Trophoblast cell (in vitro differentiated cells and primary cell): ENCODE measurements around the gene LZTS3.
"Not testable (repeated sequence)": the region's sequence is repeated elsewhere in the genome, so short reads cannot be mapped to it uniquely, and the experiment has no call there.

ENCODE experiments used
- DNase-seq, 2 donors: peaks; one replicate each; pipeline ENCODE4 v3.0.0-alpha.2; 2016
- H2AFZ ChIP-seq: 2 replicates; pipeline ENCODE4 v1.6.1; 2013; ENCODE audit warnings: low read length, moderate library complexity, mild to moderate bottlenecking; ENCODE audit not compliant: insufficient read depth, poor library complexity
- H2AK5ac ChIP-seq: 2 replicates; pipeline ENCODE4 v1.6.1; 2013; ENCODE audit warnings: mild to moderate bottlenecking, low read length
- H2BK120ac ChIP-seq: 2 replicates; pipeline ENCODE4 v1.6.1; 2013; ENCODE audit warnings: low read length, mild to moderate bottlenecking, moderate library complexity; ENCODE audit not compliant: insufficient read depth, poor library complexity
- H2BK12ac ChIP-seq: 2 replicates; pipeline ENCODE4 v1.6.1; 2013; ENCODE audit warnings: mild to moderate bottlenecking, low read length, moderate library complexity
- H2BK5ac ChIP-seq: 2 replicates; pipeline ENCODE4 v1.6.1; 2013; ENCODE audit warnings: low read length, low read depth, moderate library complexity, mild to moderate bottlenecking; ENCODE audit not compliant: poor library complexity
- H3K14ac ChIP-seq: 2 replicates; pipeline ENCODE4 v1.6.1; 2013; ENCODE audit warnings: mild to moderate bottlenecking, low read length
- H3K18ac ChIP-seq: 2 replicates; pipeline ENCODE4 v1.6.1; 2013; ENCODE audit warnings: mild to moderate bottlenecking, low read length
- H3K23ac ChIP-seq: 2 replicates; pipeline ENCODE4 v1.6.1; 2013; ENCODE audit warnings: low read length
- H3K27ac ChIP-seq: 2 replicates; pipeline ENCODE4 v1.5.1; 2013; ENCODE audit warnings: low read depth, mild to moderate bottlenecking, inconsistent platforms, low read length, moderate library complexity
- H3K27me3 ChIP-seq: 2 replicates; pipeline ENCODE4 v1.6.1; 2013; ENCODE audit warnings: inconsistent platforms, mild to moderate bottlenecking, low read length, moderate library complexity; ENCODE audit not compliant: insufficient read depth
- H3K36me3 ChIP-seq, 2 experiments: 1 replicate in 1 of 2; 2 replicates in 1 of 2; pipeline ENCODE4 v1.6.1; 2013; ENCODE audit warnings: low read length in 2 of 2, mild to moderate bottlenecking in 2 of 2, moderate library complexity in 1 of 2; ENCODE audit not compliant: insufficient read depth in 2 of 2, control insufficient read depth in 1 of 2
- H3K4ac ChIP-seq: 2 replicates; pipeline ENCODE4 v1.6.1; 2013; ENCODE audit warnings: low read depth, mild to moderate bottlenecking, low read length, moderate library complexity
- H3K4me1 ChIP-seq, 2 experiments: 1 replicate in 1 of 2; 2 replicates in 1 of 2; pipeline ENCODE4 v1.6.1; 2013; ENCODE audit warnings: low read length in 2 of 2, mild to moderate bottlenecking in 2 of 2, moderate library complexity in 1 of 2; ENCODE audit not compliant: insufficient read depth in 2 of 2, control insufficient read depth in 1 of 2
- H3K4me2 ChIP-seq: 2 replicates; pipeline ENCODE4 v1.6.1; 2013; ENCODE audit warnings: inconsistent platforms, mild to moderate bottlenecking, low read length, moderate library complexity
- H3K4me3 ChIP-seq: 2 replicates; pipeline ENCODE4 v1.5.1; 2013; ENCODE audit warnings: mild to moderate bottlenecking, low read depth, low read length, inconsistent platforms
- H3K79me1 ChIP-seq: one replicate; pipeline ENCODE4 v1.6.1; 2013; ENCODE audit warnings: low read length
- H3K79me2 ChIP-seq: 2 replicates; pipeline ENCODE4 v1.6.1; 2013; ENCODE audit warnings: low read length, mild to moderate bottlenecking; ENCODE audit not compliant: control insufficient read depth, insufficient read depth, poor library complexity
- H3K9ac ChIP-seq: 2 replicates; pipeline ENCODE4 v1.6.1; 2013; ENCODE audit warnings: mild to moderate bottlenecking, low read length
- H3K9me3 ChIP-seq: 2 replicates; pipeline ENCODE4 v1.6.1; 2013; ENCODE audit warnings: low read depth, mild to moderate bottlenecking, control low read depth, inconsistent platforms, low read length; ENCODE audit not compliant: insufficient read depth
- H4K12ac ChIP-seq: 2 replicates; pipeline ENCODE4 v1.6.1; 2013; ENCODE audit warnings: low read depth, mild to moderate bottlenecking, low read length, moderate library complexity
- H4K8ac ChIP-seq: 2 replicates; pipeline ENCODE4 v1.6.1; 2013; ENCODE audit warnings: low read depth, mild to moderate bottlenecking, low read length, moderate library complexity
- H4K91ac ChIP-seq: one replicate; pipeline ENCODE4 v1.6.1; 2013; ENCODE audit warnings: low read depth, mild to moderate bottlenecking, low read length, moderate library complexity
- WGBS: extraction: QIAGEN DNeasy Blood & Tissue Kit; methylation state at CpG from one replicate; pipeline ENCODE4 v1.1.7; 2013; ENCODE audit warnings: missing lambda C conversion rate; ENCODE audit not compliant: insufficient read length, insufficient coverage; ENCODE audit errors: extremely low coverage; 5-methylcytosine and 5-hydroxymethylcytosine counted together

The LZTS3 gene

GRCh38 chr20:3125776-3126526 lies 47.4 kb downstream of the LZTS3 start:
- H3K14ac ChIP-seq, H4K8ac ChIP-seq, H3K4me3 ChIP-seq, H3K4ac ChIP-seq, H3K4me2 ChIP-seq, H3K79me1 ChIP-seq, H2BK120ac ChIP-seq, H2BK5ac ChIP-seq, H2BK12ac ChIP-seq, H2AFZ ChIP-seq, H3K27me3 ChIP-seq, H4K12ac ChIP-seq, H2AK5ac ChIP-seq, DNase-seq, H3K23ac ChIP-seq, H3K27ac ChIP-seq, H3K18ac ChIP-seq, H3K9ac ChIP-seq, H4K91ac ChIP-seq, H3K79me2 ChIP-seq, H3K4me1 ChIP-seq: not testable (repeated sequence)
- no CpG with 5 or more reads among the region's 25 CpGs for WGBS
- peaks cover 16 to 19% of the 10 kb centered on the region in 2 experiments for H3K36me3 ChIP-seq
- peaks cover 13% of the 10 kb centered on the region for H3K9me3 ChIP-seq

DNA sequence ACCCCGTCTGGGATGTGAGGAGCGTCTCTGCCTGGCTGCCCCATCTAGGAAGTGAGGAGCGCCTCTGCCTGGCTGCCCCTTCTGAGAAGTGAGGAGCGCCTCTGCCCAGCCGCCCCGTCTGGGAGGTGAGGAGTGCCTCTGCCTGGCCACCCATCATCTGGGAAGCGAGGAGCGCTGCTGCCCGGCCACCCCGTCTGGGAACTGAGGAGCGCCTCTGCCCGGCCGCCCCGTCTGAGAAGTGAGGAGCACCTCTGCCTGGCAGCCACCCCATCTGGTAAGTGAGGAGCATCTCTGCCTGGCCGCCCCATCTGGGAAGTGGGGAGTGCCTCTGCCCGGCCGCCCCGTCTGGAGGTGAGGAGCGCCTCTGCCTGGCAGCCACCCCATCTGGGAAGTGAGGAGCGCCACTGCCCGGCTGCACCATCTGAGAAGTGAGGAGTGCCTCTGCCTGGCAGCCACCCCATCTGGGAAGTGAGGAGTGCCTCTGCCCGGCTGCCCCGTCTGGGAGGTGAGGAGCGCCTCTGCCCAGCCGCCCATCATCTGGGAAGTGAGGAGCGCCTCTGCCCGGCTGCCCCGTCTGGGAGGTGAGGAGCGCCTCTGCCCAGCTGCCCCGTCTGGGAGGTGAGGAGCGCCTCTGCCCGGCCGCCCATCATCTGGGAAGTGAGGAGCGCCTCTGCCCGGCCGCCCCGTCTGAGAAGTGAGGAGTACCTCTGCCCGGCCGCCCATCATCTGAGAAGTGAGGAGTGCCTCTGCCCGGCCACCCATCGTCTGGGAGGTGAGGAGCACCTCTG lies 48.4 kb downstream of the LZTS3 start:
- H3K27me3 ChIP-seq, H3K23ac ChIP-seq, H3K27ac ChIP-seq, H3K18ac ChIP-seq, H3K4me3 ChIP-seq, H2AK5ac ChIP-seq, H4K91ac ChIP-seq, H3K79me2 ChIP-seq, H3K4me1 ChIP-seq, DNase-seq, H3K4me2 ChIP-seq, H4K12ac ChIP-seq, H2AFZ ChIP-seq, H3K79me1 ChIP-seq, H2BK12ac ChIP-seq, H4K8ac ChIP-seq, H3K14ac ChIP-seq, H2BK5ac ChIP-seq, H3K9ac ChIP-seq, H3K4ac ChIP-seq, H2BK120ac ChIP-seq: not testable (repeated sequence)
- peaks cover 17 to 22% of the 10 kb centered on the region in 2 experiments for H3K36me3 ChIP-seq
- peaks cover 13% of the 10 kb centered on the region for H3K9me3 ChIP-seq
- WGBS, result no CpG with 5 or more reads among the region's 41 CpGs

DNA sequence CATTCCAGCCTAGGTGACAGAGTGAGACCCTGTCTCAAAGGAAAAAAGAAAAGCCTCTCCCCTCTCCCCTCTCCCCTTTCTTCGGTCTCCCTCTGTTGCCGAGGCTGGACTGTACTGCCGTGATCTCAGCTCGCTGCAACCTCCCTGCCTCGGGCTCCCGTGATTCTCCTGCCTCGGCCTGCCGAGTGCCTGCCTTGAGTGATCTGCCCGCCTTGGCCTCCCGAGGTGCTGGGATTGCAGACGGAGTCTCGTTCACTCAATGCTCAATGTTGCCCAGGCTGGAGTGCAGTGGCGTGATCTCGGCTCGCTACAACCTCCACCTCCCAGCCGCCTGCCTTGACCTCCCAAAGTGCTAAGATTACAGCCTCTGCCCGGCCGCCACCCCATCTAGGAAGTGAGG lies 49.2 kb downstream of the LZTS3 start:
- H2BK5ac ChIP-seq, DNase-seq, H3K9ac ChIP-seq, H3K4me2 ChIP-seq, H4K12ac ChIP-seq, H3K4me1 ChIP-seq, H2AFZ ChIP-seq, H2BK12ac ChIP-seq, H2BK120ac ChIP-seq, H3K4me3 ChIP-seq, H3K14ac ChIP-seq, H4K8ac ChIP-seq, H3K79me1 ChIP-seq, H3K79me2 ChIP-seq, H3K23ac ChIP-seq, H4K91ac ChIP-seq, H2AK5ac ChIP-seq, H3K27ac ChIP-seq, H3K18ac ChIP-seq, H3K27me3 ChIP-seq, H3K4ac ChIP-seq: not testable (repeated sequence)
- no CpG with 5 or more reads among the region's 18 CpGs for WGBS
- peaks cover 13% of the 10 kb centered on the region for H3K9me3 ChIP-seq
- H3K36me3 ChIP-seq, result peaks cover 17 to 22% of the 10 kb centered on the region in 2 experiments

DNA sequence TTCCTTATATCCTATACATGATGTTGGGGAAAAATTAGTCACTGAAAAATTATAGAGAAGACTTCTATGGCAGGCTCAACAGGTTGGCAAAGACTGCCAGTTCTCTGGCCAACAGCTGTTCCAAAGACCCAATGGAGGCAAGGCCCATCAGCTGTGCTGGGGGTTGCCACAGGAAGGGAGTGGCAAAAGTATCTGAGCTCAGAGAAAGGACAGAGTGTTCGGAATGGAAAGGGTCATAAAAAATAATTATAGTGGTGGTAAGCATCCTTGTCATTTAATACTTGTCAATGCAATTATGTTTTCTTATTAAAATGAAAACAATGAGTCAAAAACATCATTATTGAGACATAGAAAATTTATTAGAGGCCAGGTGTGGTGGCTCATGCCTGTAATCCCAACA lies 49.8 kb downstream of the LZTS3 start:
- Histone ChIP-seq H2AK5ac (no peak overlapping the region), H2BK12ac (no peak overlapping the region), H3K23ac (no peak overlapping the region), H3K9me3 (peaks cover 13% of the 10 kb centered on the region), H2BK120ac (no peak overlapping the region), H2BK5ac (no peak overlapping the region), H3K27ac (no peak overlapping the region), H3K36me3 (peaks cover 19 to 22% of the 10 kb centered on the region in 2 experiments), H4K12ac (no peak overlapping the region), H4K91ac (no peak overlapping the region), H3K4me1 (no peaks in the 10 kb centered on the region), H2AFZ (no peak overlapping the region), H3K14ac (no peak overlapping the region), H3K9ac (no peak overlapping the region), H3K27me3 (no peaks in the 10 kb centered on the region), H4K8ac (no peak overlapping the region), H3K79me1 (no peaks in the 10 kb centered on the region), H3K4me3 (no peak overlapping the region), H3K4me2 (no peak overlapping the region), H3K4ac (no peak overlapping the region), H3K18ac (no peak overlapping the region), H3K79me2 (no peaks in the 10 kb centered on the region)
- WGBS, result no CpG with 5 or more reads among the region's 1 CpG
- DNase-seq, result no peak
